ENCODE measurements around the gene RXFP2. TPM values are rescaled to one million over a fixed set of nuclear protein-coding genes. Genes with fewer than 3 reads are reported as not detected.

The RXFP2 gene
- total and polyA plus RNA-seq, 2 donors (not counting 3 experiments of a cell fraction or from before 2014, with no cell fraction given) = not detected

GRCh38 chr13:31814536-31814935 is 75.2 kb downstream of the RXFP2 start:
- ChIA-PET POLR2A (no interaction called here), CTCF (no interaction called here)
- Histone ChIP-seq H3K79me2 (ENCODE audit: control insufficient read depth, insufficient read depth, low read length) (no peaks in the 10 kb centered on the region), H3K36me3 (ENCODE audit: control insufficient read depth in 2 of 2, extremely low read depth in 1 of 2, insufficient read depth in 2 of 2, low read length in 2 of 2) (no peaks in the 10 kb centered on the region), H3K4me3 (replicated peaks in 1 of 3; ENCODE audit: insufficient read depth in 1 of 3, low read depth in 1 of 3, low read length in 3 of 3) (no peak overlapping the region), H2AFZ (ENCODE audit: low read depth, low read length) (no peak overlapping the region), H3K4me2 (ENCODE audit: insufficient read depth, low read length) (no peak overlapping the region), H3K4me1 (ENCODE audit: control insufficient read depth, extremely low read depth, insufficient read depth, low read length) (no peaks in the 10 kb centered on the region), H3K27ac (ENCODE audit: insufficient read depth, low read depth, low read length) (no peak overlapping the region), H3K27me3 (ENCODE audit: control insufficient read depth in 2 of 2, insufficient read depth in 2 of 2, low read length in 2 of 2) (peaks cover 2% of the 10 kb centered on the region in 2 experiments), H3K9ac (replicated peaks; ENCODE audit: extremely low read depth, insufficient read depth, low read length) (no peak overlapping the region), H3K9me1 (replicated peaks; ENCODE audit: control insufficient read depth, extremely low read depth, insufficient read depth, low read length) (no peaks in the 10 kb centered on the region), H3K9me3 (replicated peaks; ENCODE audit: control insufficient read depth, insufficient read depth, low read length) (no peaks in the 10 kb centered on the region), H4K20me1 (replicated peaks; ENCODE audit: control insufficient read depth, extremely low read depth, insufficient read depth, low read length) (no peaks in the 10 kb centered on the region)
- BruUV-seq (replicated peaks) = no TSS peak
- TF ChIP-seq POLR2A (IDR thresholded peaks at IDR 0.05; ENCODE audit: low read depth, low read length) = no peak
- no peak for TF ChIP-seq GATA2 (IDR thresholded peaks at IDR 0.05; ENCODE audit: insufficient read depth, insufficient read length, low read depth, low read length)
- TF ChIP-seq MAX (IDR thresholded peaks at IDR 0.05; ENCODE audit: insufficient read depth, insufficient read length) = no peak
- TF ChIP-seq JUN (IDR thresholded peaks at IDR 0.05; ENCODE audit: borderline replicate concordance, insufficient read depth, insufficient read length, low read depth) = no peak
- no peak for TF ChIP-seq CTCF (IDR thresholded peaks at IDR 0.05; ENCODE audit: extremely low read depth in 1 of 2, insufficient read depth in 1 of 2, low read depth in 1 of 2, low read length in 2 of 2)
- TF ChIP-seq FOS (IDR thresholded peaks at IDR 0.05; ENCODE audit: borderline replicate concordance, insufficient read depth, low read length) = no peak
- no peak for TF ChIP-seq POLR2AphosphoS5 (IDR thresholded peaks at IDR 0.05; ENCODE audit: insufficient read depth, low read depth, low read length)
- TF ChIP-seq MYC (IDR thresholded peaks at IDR 0.05; ENCODE audit: low read depth, low read length) = no peak
- no peak for TF ChIP-seq EZH2 (IDR thresholded peaks at IDR 0.05; ENCODE audit: borderline replicate concordance, low read depth, low read length, severe bottlenecking)
- intact Hi-C loops (cut with micrococcal nuclease) = no loop called here
- dilution Hi-C loops (cut with MboI; ENCODE audit: extremely low pct_ligation_motif_present, low sequenced_read_pairs) = no loop called here
- DNase-seq (ENCODE audit: low read depth, low spot score) (no peak), FAIRE-seq (no peak)

Measured in endothelial cell of umbilical vein (primary cell).